Astrocyte (in vitro differentiated cells and primary cell): Measurements from ENCODE around the gene DLX6.

Experiments
- EZH2 ChIP-seq: IDR thresholded peaks from 2 replicates; pipeline ENCODE4 v1.6.1; 2012; ENCODE audit warnings: mild to moderate bottlenecking, low read length, inconsistent platforms; ENCODE audit not compliant: insufficient read depth
- TF ChIP-seq, protein P1 (sequence below): IDR thresholded peaks from 2 replicates; pipeline ENCODE4 v1.5.1; 2011; ENCODE audit warnings: low read depth, mild to moderate bottlenecking, inconsistent platforms, low read length, moderate library complexity; ENCODE audit not compliant: insufficient read depth

DNA sequence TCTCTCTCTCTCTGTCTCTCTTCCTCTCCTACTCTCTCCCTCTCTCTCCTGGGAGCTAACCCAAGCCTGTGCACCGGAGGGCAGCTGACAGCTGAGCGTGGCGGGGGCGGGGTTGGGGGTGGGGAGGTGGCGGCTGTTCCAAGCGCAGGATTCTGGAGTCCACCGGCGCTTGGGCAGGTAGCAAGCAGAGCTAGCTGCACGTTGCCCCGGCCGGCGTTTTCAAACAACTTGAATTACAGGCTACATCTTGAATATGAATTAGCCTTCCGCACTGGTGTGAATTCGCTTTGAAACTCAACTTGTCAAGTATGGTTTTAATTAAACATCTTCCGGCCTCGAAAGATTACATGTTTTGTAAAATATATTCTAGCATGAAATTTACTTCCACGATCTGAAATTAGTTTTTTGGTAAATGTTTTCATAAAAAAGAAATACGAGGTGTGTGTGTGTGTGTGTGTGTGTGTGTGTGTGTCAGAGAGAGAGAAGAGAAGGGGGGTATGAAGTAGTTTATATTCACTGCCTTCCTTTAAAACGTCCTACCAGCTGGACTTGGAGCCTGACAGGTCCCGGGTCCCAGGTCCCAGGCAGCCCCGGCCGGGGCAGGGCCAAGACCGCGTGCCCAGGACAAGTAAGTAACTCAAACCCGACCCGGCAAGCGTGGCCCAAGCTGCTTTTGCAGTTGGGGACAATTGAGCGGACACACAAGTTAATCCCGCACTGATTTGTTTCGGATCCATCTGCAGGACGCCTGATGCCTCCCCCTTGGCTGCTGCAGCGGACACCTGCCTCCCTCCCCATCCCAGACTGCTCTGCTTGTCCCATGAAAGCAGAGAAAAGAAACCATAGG is 9.0 kb upstream of the DLX6 start:
- TF ChIP-seq, protein P1, sequence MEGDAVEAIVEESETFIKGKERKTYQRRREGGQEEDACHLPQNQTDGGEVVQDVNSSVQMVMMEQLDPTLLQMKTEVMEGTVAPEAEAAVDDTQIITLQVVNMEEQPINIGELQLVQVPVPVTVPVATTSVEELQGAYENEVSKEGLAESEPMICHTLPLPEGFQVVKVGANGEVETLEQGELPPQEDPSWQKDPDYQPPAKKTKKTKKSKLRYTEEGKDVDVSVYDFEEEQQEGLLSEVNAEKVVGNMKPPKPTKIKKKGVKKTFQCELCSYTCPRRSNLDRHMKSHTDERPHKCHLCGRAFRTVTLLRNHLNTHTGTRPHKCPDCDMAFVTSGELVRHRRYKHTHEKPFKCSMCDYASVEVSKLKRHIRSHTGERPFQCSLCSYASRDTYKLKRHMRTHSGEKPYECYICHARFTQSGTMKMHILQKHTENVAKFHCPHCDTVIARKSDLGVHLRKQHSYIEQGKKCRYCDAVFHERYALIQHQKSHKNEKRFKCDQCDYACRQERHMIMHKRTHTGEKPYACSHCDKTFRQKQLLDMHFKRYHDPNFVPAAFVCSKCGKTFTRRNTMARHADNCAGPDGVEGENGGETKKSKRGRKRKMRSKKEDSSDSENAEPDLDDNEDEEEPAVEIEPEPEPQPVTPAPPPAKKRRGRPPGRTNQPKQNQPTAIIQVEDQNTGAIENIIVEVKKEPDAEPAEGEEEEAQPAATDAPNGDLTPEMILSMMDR: no peak
- no peak for TF ChIP-seq EZH2
